MM.1S (cell line): ENCODE data around the gene KRT23.

Experiments
- DNase-seq: peaks from one replicate; pipeline ENCODE4 v3.0.0-alpha.2; 2015
- H2AFZ ChIP-seq: fragments of 300-600 bp; sonication (generic); 2 replicates; pipeline ENCODE4 v1.6.0; 2016; ENCODE audit warnings: antibody characterized with exemption, low read length
- H3F3A ChIP-seq: fragments of 300-600 bp; sonication (generic); 2 replicates; pipeline ENCODE4 v1.6.1; 2016; ENCODE audit warnings: mild to moderate bottlenecking, antibody characterized with exemption, low read length, moderate library complexity, mixed read lengths; ENCODE audit not compliant: insufficient read depth
- H3K27ac ChIP-seq: fragments of 300-600 bp; sonication (generic); 2 replicates; pipeline ENCODE4 v1.5.1; 2016; ENCODE audit warnings: mild to moderate bottlenecking, low read length
- H3K27me3 ChIP-seq: fragments of 300-600 bp; sonication (generic); replicated peaks from 2 replicates; pipeline ENCODE4 v1.6.0; 2016; ENCODE audit warnings: low read length; ENCODE audit not compliant: insufficient read depth
- H3K36me3 ChIP-seq: fragments of 300-600 bp; sonication (generic); replicated peaks from 2 replicates; pipeline ENCODE4 v1.6.1; 2016; ENCODE audit warnings: mild to moderate bottlenecking, low read length, mixed read lengths; ENCODE audit not compliant: insufficient read depth
- H3K4me1 ChIP-seq: fragments of 300-600 bp; sonication (generic); 2 replicates; pipeline ENCODE4 v1.6.1; 2016; ENCODE audit warnings: low read length, mixed read lengths
- H3K4me2 ChIP-seq: fragments of 300-600 bp; sonication (generic); 2 replicates; pipeline ENCODE4 v1.6.0; 2016; ENCODE audit warnings: low read depth, low read length
- H3K4me3 ChIP-seq: fragments of 300-600 bp; sonication (generic); 2 replicates; pipeline ENCODE4 v1.5.1; 2016; ENCODE audit warnings: low read length, mixed read lengths
- H3K79me2 ChIP-seq: fragments of 300-600 bp; sonication (generic); 2 replicates; pipeline ENCODE4 v1.6.1; 2016; ENCODE audit warnings: mixed run types, low read length, mixed read lengths
- H3K9ac ChIP-seq: fragments of 300-600 bp; sonication (generic); 2 replicates; pipeline ENCODE4 v1.6.1; 2016; ENCODE audit warnings: low read length, mixed read lengths
- H3K9me2 ChIP-seq: fragments of 300-600 bp; sonication (generic); replicated peaks from 2 replicates; pipeline ENCODE4 v1.6.1; 2016; ENCODE audit warnings: mild to moderate bottlenecking, low read length, mixed read lengths; ENCODE audit not compliant: insufficient read depth
- H3K9me3 ChIP-seq: fragments of 300-600 bp; sonication (generic); replicated peaks from 2 replicates; pipeline ENCODE4 v1.6.1; 2016; ENCODE audit warnings: mild to moderate bottlenecking, low read length, mixed read lengths; ENCODE audit not compliant: insufficient read depth
- H4K20me1 ChIP-seq: fragments of 300-600 bp; sonication (generic); 2 replicates; pipeline ENCODE4 v1.6.1; 2016; ENCODE audit warnings: mild to moderate bottlenecking, low read length, moderate library complexity, mixed read lengths; ENCODE audit not compliant: insufficient read depth
- EZH2 ChIP-seq: fragments of 300-600 bp; sonication (generic); optimal IDR thresholded peaks from 2 replicates; pipeline ENCODE3; 2017; ENCODE audit warnings: low read depth, mild to moderate bottlenecking, antibody characterized with exemption, low read length, mixed read lengths
- EZH2phosphoT487 ChIP-seq: fragments of 300-600 bp; sonication (generic); IDR thresholded peaks from 2 replicates; pipeline ENCODE4 v1.6.1; 2018; ENCODE audit warnings: antibody characterized with exemption, low read length
- TF ChIP-seq, protein P1 (sequence below): fragments of 300-600 bp; sonication (generic); IDR thresholded peaks from 2 replicates; pipeline ENCODE4 v1.5.1; 2016; ENCODE audit warnings: antibody characterized with exemption, low read length, mixed read lengths

KRT23 gene

DNA sequence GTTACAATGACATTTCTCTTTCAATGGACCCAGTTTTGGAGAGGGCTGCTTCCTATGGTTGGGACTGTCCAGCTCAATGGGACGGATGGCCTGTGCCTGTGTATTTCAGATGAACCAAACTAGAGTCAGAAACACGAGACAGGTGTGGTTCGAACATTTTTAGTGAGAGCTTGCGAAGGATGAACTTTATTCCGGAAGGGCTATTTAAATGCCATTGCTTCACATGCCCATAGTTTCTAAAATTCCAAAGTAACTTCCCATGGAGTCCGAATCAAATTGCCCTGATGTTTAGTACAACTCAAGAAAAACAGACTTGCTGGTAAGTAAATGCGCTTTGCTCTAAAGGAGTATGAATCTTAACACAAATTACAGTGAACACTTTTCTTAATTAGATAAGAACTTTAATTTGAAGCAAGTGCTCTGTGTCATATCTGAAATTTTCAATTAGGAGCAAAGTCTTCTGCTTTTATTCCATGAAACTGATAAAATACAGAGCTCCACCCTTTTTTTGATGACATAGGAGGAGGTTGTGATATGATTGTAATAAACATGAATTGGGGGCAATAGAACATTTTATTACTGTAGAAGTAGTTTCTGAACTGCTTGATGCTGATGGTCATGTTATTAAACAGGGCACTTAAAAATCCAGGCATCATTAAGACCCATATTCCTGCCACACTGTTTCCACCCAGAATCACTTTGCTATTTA, 53.7 kb downstream of the KRT23 start:
- DNase-seq, result no peak
- Histone ChIP-seq H2AFZ (no peak overlapping the region), H3K36me3 (no peaks in the 10 kb centered on the region)

DNA sequence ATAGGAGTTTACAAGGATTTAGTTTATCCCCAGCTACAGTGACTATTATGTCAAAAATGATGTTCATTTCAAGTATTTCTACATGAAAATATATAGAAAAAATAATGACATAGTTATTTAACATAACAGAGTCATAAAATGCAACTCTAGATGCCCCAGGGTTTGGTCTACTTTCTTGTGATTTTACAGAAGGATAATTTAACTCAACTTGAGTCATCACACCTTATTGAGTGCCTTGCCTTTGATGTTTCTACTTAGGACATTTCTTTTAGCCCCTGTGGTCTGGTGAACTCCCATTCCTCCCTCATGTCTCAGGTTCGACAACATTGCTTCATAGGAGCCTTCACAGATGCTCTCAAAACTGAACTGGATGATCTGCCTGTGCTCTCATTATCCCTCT, 54.4 kb downstream of the KRT23 start:
- no peak for DNase-seq
- TF ChIP-seq, protein P1, sequence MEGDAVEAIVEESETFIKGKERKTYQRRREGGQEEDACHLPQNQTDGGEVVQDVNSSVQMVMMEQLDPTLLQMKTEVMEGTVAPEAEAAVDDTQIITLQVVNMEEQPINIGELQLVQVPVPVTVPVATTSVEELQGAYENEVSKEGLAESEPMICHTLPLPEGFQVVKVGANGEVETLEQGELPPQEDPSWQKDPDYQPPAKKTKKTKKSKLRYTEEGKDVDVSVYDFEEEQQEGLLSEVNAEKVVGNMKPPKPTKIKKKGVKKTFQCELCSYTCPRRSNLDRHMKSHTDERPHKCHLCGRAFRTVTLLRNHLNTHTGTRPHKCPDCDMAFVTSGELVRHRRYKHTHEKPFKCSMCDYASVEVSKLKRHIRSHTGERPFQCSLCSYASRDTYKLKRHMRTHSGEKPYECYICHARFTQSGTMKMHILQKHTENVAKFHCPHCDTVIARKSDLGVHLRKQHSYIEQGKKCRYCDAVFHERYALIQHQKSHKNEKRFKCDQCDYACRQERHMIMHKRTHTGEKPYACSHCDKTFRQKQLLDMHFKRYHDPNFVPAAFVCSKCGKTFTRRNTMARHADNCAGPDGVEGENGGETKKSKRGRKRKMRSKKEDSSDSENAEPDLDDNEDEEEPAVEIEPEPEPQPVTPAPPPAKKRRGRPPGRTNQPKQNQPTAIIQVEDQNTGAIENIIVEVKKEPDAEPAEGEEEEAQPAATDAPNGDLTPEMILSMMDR, result no peak
- TF ChIP-seq EZH2phosphoT487 (no peak), EZH2 (no peak)
- H3K9ac ChIP-seq, result no peak overlapping the region

More for the DNA sequence above, 53.7 kb downstream of the KRT23 start:
- H4K20me1 ChIP-seq, result no peaks in the 10 kb centered on the region
- no peaks in the 10 kb centered on the region for H3K27me3 ChIP-seq
- TF ChIP-seq EZH2phosphoT487, result no peak
- TF ChIP-seq EZH2, result no peak
- TF ChIP-seq, protein P1, result no peak
- H3K27ac ChIP-seq, result no peak overlapping the region
- no peaks in the 10 kb centered on the region for H3K4me1 ChIP-seq
- no peak overlapping the region for H3K4me2 ChIP-seq
- H3K79me2 ChIP-seq, result no peaks in the 10 kb centered on the region
- H3K9ac ChIP-seq, result no peak overlapping the region
- H3F3A ChIP-seq, result no peaks in the 10 kb centered on the region
- no peaks in the 10 kb centered on the region for H3K9me3 ChIP-seq
- H3K9me2 ChIP-seq, result no peaks in the 10 kb centered on the region
- H3K4me3 ChIP-seq, result no peak overlapping the region

DNA sequence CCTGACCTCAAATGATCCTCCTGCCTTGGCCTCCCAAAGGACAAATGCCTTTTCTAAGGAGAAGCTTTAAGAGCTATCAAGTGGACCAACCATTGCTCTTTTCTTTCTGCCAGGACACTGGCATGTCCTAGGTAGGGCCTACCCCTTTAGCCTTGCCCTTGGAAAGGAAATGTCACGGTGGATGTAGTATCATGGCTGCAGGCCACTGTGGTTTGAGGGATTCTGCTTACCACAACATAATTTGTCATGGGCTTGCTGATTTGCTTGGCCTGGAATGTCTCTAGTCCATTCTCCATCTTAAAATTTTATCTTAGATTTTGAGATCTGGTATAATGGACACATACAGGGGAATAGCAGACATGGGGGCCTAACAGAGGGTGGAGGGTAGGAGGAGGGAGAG, 58.4 kb downstream of the KRT23 start:
- no peak overlapping the region for H3K27ac ChIP-seq
- H3K4me1 ChIP-seq, result no peaks in the 10 kb centered on the region
- no peak overlapping the region for H3K4me2 ChIP-seq
- no peaks in the 10 kb centered on the region for H3K36me3 ChIP-seq
- H3K9ac ChIP-seq, result no peak overlapping the region
- no peak overlapping the region for H3K4me3 ChIP-seq
- no peak overlapping the region for H2AFZ ChIP-seq
- DNase-seq, result no peak
- H4K20me1 ChIP-seq, result no peaks in the 10 kb centered on the region
- H3K27me3 ChIP-seq, result no peaks in the 10 kb centered on the region
- H3F3A ChIP-seq, result no peaks in the 10 kb centered on the region
- H3K79me2 ChIP-seq, result no peaks in the 10 kb centered on the region
- H3K9me3 ChIP-seq, result no peaks in the 10 kb centered on the region
- H3K9me2 ChIP-seq, result no peaks in the 10 kb centered on the region
- TF ChIP-seq, protein P1, result no peak
- TF ChIP-seq EZH2phosphoT487 (no peak), EZH2 (no peak)

More for the DNA sequence above, 54.4 kb downstream of the KRT23 start:
- Histone ChIP-seq H3K79me2 (no peaks in the 10 kb centered on the region), H3K4me2 (no peak overlapping the region), H3K4me1 (no peaks in the 10 kb centered on the region), H2AFZ (no peak overlapping the region), H3K27me3 (no peaks in the 10 kb centered on the region), H3F3A (no peaks in the 10 kb centered on the region), H3K27ac (no peak overlapping the region), H3K36me3 (no peaks in the 10 kb centered on the region), H3K4me3 (no peak overlapping the region), H3K9me3 (no peaks in the 10 kb centered on the region), H3K9me2 (no peaks in the 10 kb centered on the region), H4K20me1 (no peaks in the 10 kb centered on the region)
